BJ (cell line): ENCODE results near the gene NIF3L1. TPM values are rescaled to one million over a fixed set of nuclear protein-coding genes. Genes with fewer than 3 reads are reported as not detected.

ENCODE experiments used
- CTCF ChIA-PET: fragments of 350-600 bp; formaldehyde crosslinking; extraction: SDS; loops from one replicate; lab custom pipeline; 2021; ENCODE audit warnings: antibody characterized with exemption, inconsistent platforms; lab: Yijun Ruan, JAX
- POLR2A ChIA-PET: fragments of 300-600 bp; sonication (Branson Sonifier 250); formaldehyde crosslinking; extraction: SDS; loops from one replicate; lab custom pipeline; 2021; ENCODE audit warnings: antibody characterized with exemption; lab: Charles Lee
- DNase-seq: peaks from one replicate; pipeline ENCODE4 v3.0.0-alpha.2; 2011; ENCODE audit warnings: low read depth
- H3K27me3 ChIP-seq: 2 replicates; pipeline ENCODE4 v1.6.0; 2011; ENCODE audit warnings: low read length; ENCODE audit not compliant: control insufficient read depth, insufficient read depth
- H3K36me3 ChIP-seq: 2 replicates; pipeline ENCODE4 v1.5.1; 2011; ENCODE audit warnings: low read length; ENCODE audit not compliant: control insufficient read depth, insufficient read depth
- H3K4me3 ChIP-seq: 2 replicates; pipeline ENCODE4 v1.5.1; 2011; ENCODE audit warnings: low read depth, mild to moderate bottlenecking, control low read depth, low read length
- CTCF ChIP-seq: IDR thresholded peaks from 2 replicates; pipeline ENCODE4 v1.5.1; 2011; ENCODE audit warnings: low read depth, mild to moderate bottlenecking, control low read depth, inconsistent platforms, low read length, moderate library complexity; ENCODE audit not compliant: insufficient read depth
- polyA plus RNA-seq: library from polyadenylated mRNA; depleted of rRNA; stranded (reverse); fragments of >200 nt; gene quantifications from 2 replicates; pipeline ENCODE4 v1.2.3, GENCODE V29; 2011

Gene NIF3L1
- polyA plus RNA-seq, 1 experiment: 37.5 TPM

DNA sequence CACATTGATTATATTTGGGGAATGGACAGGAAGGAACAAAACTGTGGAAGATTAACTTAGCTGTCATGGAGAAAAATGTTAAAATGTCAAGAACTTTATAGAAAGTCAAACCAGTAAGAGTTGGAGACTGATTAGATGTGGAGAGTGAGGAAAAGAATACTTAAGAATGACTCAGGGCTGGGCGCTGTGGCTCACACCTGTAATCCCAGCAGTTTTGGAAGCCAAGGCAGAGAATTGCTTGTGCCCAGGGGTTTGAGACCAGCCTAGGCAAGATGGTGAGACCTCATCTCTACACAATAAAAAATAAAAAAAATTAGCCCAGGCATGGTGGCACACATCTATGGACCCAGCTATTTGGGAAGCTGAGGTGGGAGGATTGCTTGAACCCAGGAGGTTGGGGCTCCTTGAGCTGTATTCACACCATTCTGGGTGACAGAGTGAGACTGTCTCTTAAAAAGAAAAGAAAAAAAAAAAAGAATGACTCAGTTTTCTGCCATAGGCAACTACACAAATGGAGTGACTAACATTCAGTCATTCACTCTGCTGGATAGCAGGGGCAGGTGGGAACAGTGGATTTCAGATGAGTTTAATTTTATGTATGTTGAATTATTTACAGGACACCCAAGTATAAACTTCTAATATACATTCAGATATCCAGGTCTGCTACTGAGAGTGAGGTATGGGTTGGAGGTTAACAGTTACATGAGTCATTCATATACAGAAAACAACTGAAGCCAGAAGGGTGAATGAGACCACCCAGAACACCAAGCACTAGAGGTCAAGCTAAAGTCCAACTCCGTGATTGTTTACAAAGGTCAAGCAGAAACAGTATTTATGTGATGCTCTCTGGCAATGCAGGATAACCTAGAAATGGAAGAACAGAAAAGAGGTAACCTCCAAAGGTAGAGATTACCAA lies 40.4 kb downstream of the NIF3L1 start:
- TF ChIP-seq CTCF: no peak
- DNase-seq: no peak
- H3K27me3 ChIP-seq: no peaks in the 10 kb centered on the region
- POLR2A ChIA-PET: interaction anchor here (0.7 kb wide), 1 partner anchor 40 kb away, joined by 7 read pairs; the partner anchor contains the start of gene NIF3L1
- CTCF ChIA-PET: interaction anchor here (0.7 kb wide), 1 partner anchor 24 kb away, joined by 3 read pairs; no protein-coding TSS in a partner anchor
- H3K36me3 ChIP-seq: peaks cover 5% of the 10 kb centered on the region
- H3K4me3 ChIP-seq: no peak overlapping the region

- H3K36me3 ChIP-seq: peaks cover 5% of the 10 kb centered on the region
- ChIA-PET CTCF (no interaction called here), POLR2A (no interaction called here)
- no peak overlapping the region for H3K4me3 ChIP-seq
- H3K27me3 ChIP-seq: no peaks in the 10 kb centered on the region
- TF ChIP-seq CTCF: no peak
- DNase-seq: no peak
Measured at GRCh38 chr2:200930947-200931626, 41.9 kb downstream of the NIF3L1 start.

GRCh38 chr2:200939832-200940231 lies 50.7 kb downstream of the NIF3L1 start:
- H3K27me3 ChIP-seq: no peaks in the 10 kb centered on the region
- H3K4me3 ChIP-seq: no peak overlapping the region
- ChIA-PET CTCF (no interaction called here), POLR2A (no interaction called here)
- TF ChIP-seq CTCF: no peak
- DNase-seq: no peak
- peaks cover 3% of the 10 kb centered on the region for H3K36me3 ChIP-seq

- peaks cover 3% of the 10 kb centered on the region for H3K36me3 ChIP-seq
Measured at GRCh38 chr2:200943527-200944105, 54.4 kb downstream of the NIF3L1 start.

More at GRCh38 chr2:200943527-200944105, 54.4 kb downstream of the NIF3L1 start:
- POLR2A ChIA-PET: no interaction called here
- no peak overlapping the region for H3K4me3 ChIP-seq
- H3K27me3 ChIP-seq: no peaks in the 10 kb centered on the region
- TF ChIP-seq CTCF: no peak
- no peak for DNase-seq
- CTCF ChIA-PET: interaction anchor here (1.8 kb wide), 1 partner anchor 19 kb away, joined by 8 read pairs; the partner anchor contains the start of gene ORC2
